Progenitor cell of endocrine pancreas (in vitro differentiated cells): ENCODE results near the gene CHD5. TPM values are rescaled to one million over a fixed set of nuclear protein-coding genes. Genes with fewer than 3 reads are reported as not detected.

Source experiments
- DNase-seq: peaks from one replicate; pipeline ENCODE4 v3.0.0; 2021; ENCODE audit warnings: low spot score; ENCODE audit not compliant: unreplicated experiment
- H3K27ac Mint-ChIP-seq: 2 replicates; pipeline ENCODE4 v1.8.0; 2021; ENCODE audit warnings: mild to moderate bottlenecking, moderate library complexity, mixed read lengths
- H3K27me3 Mint-ChIP-seq: 2 replicates; pipeline ENCODE4 v1.8.0; 2021; ENCODE audit warnings: mixed read lengths
- H3K36me3 Mint-ChIP-seq: 2 replicates; pipeline ENCODE4 v1.8.0; 2022; ENCODE audit warnings: mixed read lengths; ENCODE audit not compliant: insufficient read depth
- H3K4me1 Mint-ChIP-seq: 2 replicates; pipeline ENCODE4 v1.8.0; 2021; ENCODE audit warnings: low read depth, mixed read lengths
- H3K4me3 Mint-ChIP-seq: 2 replicates; pipeline ENCODE4 v1.8.0; 2021; ENCODE audit warnings: low read depth, mild to moderate bottlenecking, moderate library complexity, mixed read lengths
- H3K9me3 Mint-ChIP-seq: 2 replicates; pipeline ENCODE4 v1.8.0; 2021; ENCODE audit warnings: low read depth, mixed read lengths
- total RNA-seq: library from RNA; stranded (reverse); gene quantifications from 2 replicates; pipeline ENCODE4 v1.2.1, GENCODE V29; 2021
- TF ChIP-seq, protein P1 (sequence below): fragments of 200-600 bp; sonication (generic); IDR thresholded peaks from one replicate; pipeline ENCODE4 v1.5.0; 2021; ENCODE audit warnings: antibody characterized with exemption, mild to moderate bottlenecking; ENCODE audit not compliant: unreplicated experiment

The CHD5 gene
- total RNA-seq, 1 donor from 2014 or later: 0.77 TPM

GRCh38 chr1:6207921-6208320 lies 27.8 kb upstream of the CHD5 start:
- Mint-ChIP-seq H3K4me1 (peaks cover 2% of the 10 kb centered on the region), H3K4me3 (peak overlapping the region; percentile 38)

GRCh38 chr1:6207075-6207885 lies 27.2 kb upstream of the CHD5 start:
- H3K27ac Mint-ChIP-seq: no peak overlapping the region
- H3K36me3 Mint-ChIP-seq: peaks cover 1% of the 10 kb centered on the region
- no peak for DNase-seq
- TF ChIP-seq, protein P1, sequence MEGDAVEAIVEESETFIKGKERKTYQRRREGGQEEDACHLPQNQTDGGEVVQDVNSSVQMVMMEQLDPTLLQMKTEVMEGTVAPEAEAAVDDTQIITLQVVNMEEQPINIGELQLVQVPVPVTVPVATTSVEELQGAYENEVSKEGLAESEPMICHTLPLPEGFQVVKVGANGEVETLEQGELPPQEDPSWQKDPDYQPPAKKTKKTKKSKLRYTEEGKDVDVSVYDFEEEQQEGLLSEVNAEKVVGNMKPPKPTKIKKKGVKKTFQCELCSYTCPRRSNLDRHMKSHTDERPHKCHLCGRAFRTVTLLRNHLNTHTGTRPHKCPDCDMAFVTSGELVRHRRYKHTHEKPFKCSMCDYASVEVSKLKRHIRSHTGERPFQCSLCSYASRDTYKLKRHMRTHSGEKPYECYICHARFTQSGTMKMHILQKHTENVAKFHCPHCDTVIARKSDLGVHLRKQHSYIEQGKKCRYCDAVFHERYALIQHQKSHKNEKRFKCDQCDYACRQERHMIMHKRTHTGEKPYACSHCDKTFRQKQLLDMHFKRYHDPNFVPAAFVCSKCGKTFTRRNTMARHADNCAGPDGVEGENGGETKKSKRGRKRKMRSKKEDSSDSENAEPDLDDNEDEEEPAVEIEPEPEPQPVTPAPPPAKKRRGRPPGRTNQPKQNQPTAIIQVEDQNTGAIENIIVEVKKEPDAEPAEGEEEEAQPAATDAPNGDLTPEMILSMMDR: no peak
- H3K4me3 Mint-ChIP-seq: peak overlapping the region; percentile 62
- H3K4me1 Mint-ChIP-seq: peaks cover 2% of the 10 kb centered on the region
- no peaks in the 10 kb centered on the region for H3K9me3 Mint-ChIP-seq
- H3K27me3 Mint-ChIP-seq: peaks cover 6% of the 10 kb centered on the region

More at GRCh38 chr1:6207921-6208320, 27.8 kb upstream of the CHD5 start:
- TF ChIP-seq, protein P1: no peak
- Mint-ChIP-seq H3K27ac (no peak overlapping the region), H3K36me3 (peaks cover 4% of the 10 kb centered on the region), H3K27me3 (peaks cover 6% of the 10 kb centered on the region), H3K9me3 (no peaks in the 10 kb centered on the region)
- DNase-seq: no peak

DNA sequence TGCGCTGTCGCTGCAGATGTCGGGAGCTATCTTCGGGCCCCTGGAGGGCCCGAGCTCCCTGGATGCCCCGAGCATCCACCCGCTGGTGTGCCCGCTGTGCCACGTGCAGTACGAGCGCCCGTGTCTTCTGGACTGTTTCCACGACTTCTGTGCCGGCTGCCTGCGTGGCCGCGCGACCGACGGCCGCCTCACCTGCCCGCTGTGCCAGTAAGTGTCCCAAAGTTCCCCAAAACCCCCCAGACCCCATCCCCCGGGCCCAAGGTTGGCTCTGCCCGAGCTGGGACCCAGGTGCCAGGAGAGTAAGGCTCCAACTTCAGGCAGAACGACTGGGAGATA lies 26.4 kb upstream of the CHD5 start:
- Mint-ChIP-seq H3K27ac (no peak overlapping the region), H3K27me3 (peaks cover 9% of the 10 kb centered on the region), H3K9me3 (no peaks in the 10 kb centered on the region)

DNA sequence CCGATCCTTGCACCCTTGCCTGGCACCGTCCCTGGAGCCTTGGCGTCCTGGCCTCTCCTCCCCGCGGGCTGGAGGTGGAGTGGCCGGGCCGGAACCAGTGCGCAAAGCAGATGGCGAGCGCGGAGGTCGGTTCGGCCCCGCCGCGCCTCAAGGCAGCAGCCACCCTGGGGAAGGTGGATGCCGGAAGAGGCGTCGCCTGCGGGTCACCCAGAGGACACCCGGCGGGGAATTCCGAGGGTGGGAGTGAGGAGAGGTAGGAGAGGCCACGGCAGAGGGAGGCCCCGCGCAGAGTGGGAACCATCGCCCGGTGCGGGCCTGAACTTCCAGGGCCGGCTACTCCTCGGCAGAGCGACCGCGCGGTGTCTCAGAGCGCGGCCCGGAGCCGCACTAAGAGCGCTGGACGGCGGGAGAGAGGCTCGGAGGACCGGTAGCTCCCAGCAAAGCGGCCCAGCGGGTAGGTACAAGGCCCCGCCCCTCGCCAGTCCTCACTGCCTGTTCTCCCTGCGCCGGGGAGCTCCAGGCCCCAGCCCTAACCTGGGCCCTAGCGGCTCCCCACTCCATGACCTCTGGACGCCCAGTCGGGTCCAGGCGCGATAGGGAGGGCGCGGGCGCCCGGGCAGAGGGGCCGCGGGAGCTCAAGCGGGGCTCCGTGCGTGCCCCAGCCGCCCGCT lies 25.9 kb upstream of the CHD5 start, which contains the start of gene RNF207:
Gene RNF207, plus strand, starts transcription at position 271 of the 671 bp plus-strand sequence. CDS start 417 bp downstream, outside the sequence.
- Mint-ChIP-seq H3K27ac (peak within 1 kb of the TSS; percentile 29), H3K36me3 (peaks cover 1% of the 10 kb centered on the region), H3K27me3 (peaks cover 9% of the 10 kb centered on the region), H3K4me3 (peak within 1 kb of the TSS; percentile 64), H3K9me3 (no peaks in the 10 kb centered on the region), H3K4me1 (peaks cover 2% of the 10 kb centered on the region)
- DNase-seq: peak; percentile 63
- TF ChIP-seq, protein P1: no peak

More for the DNA sequence above, 26.4 kb upstream of the CHD5 start:
- Mint-ChIP-seq H3K4me3 (peak overlapping the region; percentile 62), H3K36me3 (peaks cover 1% of the 10 kb centered on the region), H3K4me1 (peaks cover 2% of the 10 kb centered on the region)
- no peak for DNase-seq
- TF ChIP-seq, protein P1: no peak

GRCh38 chr1:6202256-6202655 lies 22.1 kb upstream of the CHD5 start:
- Mint-ChIP-seq H3K27me3 (peaks cover 6% of the 10 kb centered on the region), H3K4me3 (no peak overlapping the region), H3K9me3 (no peaks in the 10 kb centered on the region), H3K27ac (no peak overlapping the region), H3K36me3 (peaks cover 4% of the 10 kb centered on the region), H3K4me1 (peaks cover 23% of the 10 kb centered on the region)
- TF ChIP-seq, protein P1: no peak
- DNase-seq: no peak
